DOHH2 (cell line): ENCODE data around the gene LRP4.

Experiments
- H3F3A ChIP-seq: fragments of 200-600 bp; sonication (generic), shearing (Covaris generic); 2 replicates; pipeline ENCODE4 v1.6.0; 2016; ENCODE audit warnings: antibody characterized with exemption, mild to moderate bottlenecking; ENCODE audit not compliant: control insufficient read depth, insufficient read depth
- H3K27ac ChIP-seq: fragments of 200-600 bp; sonication (generic); 2 replicates; pipeline ENCODE4 v1.5.1; 2014; ENCODE audit warnings: low read depth, mild to moderate bottlenecking, low read length, moderate library complexity
- H3K27me3 ChIP-seq: fragments of 200-600 bp; sonication (generic); 2 replicates; pipeline ENCODE4 v1.6.1; 2014; ENCODE audit warnings: mild to moderate bottlenecking, low read length, mixed read lengths; ENCODE audit not compliant: control insufficient read depth
- H3K36me3 ChIP-seq: fragments of 200-600 bp; sonication (generic); 2 replicates; pipeline ENCODE4 v1.6.1; 2014; ENCODE audit warnings: mild to moderate bottlenecking, low read length, moderate library complexity, mixed read lengths; ENCODE audit not compliant: control insufficient read depth
- H3K4me1 ChIP-seq: fragments of 200-600 bp; sonication (generic); 2 replicates; pipeline ENCODE4 v1.6.1; 2014; ENCODE audit warnings: mild to moderate bottlenecking, low read length, mixed read lengths; ENCODE audit not compliant: control insufficient read depth
- H3K4me2 ChIP-seq: fragments of 200-600 bp; sonication (generic); 2 replicates; pipeline ENCODE4 v1.6.0; 2014; ENCODE audit warnings: mild to moderate bottlenecking, low read length, moderate library complexity
- H3K4me3 ChIP-seq: fragments of 200-600 bp; sonication (generic); 2 replicates; pipeline ENCODE4 v1.5.1; 2014; ENCODE audit warnings: mild to moderate bottlenecking, low read length, mixed read lengths
- H3K79me2 ChIP-seq: fragments of 200-600 bp; sonication (generic); 2 replicates; pipeline ENCODE4 v1.6.1; 2014; ENCODE audit warnings: mild to moderate bottlenecking, low read length, mixed read lengths; ENCODE audit not compliant: control insufficient read depth
- H3K9me2 ChIP-seq: fragments of 200-600 bp; sonication (generic); replicated peaks from 2 replicates; pipeline ENCODE4 v1.6.1; 2014; ENCODE audit warnings: mild to moderate bottlenecking, low read length, mixed read lengths; ENCODE audit not compliant: control insufficient read depth
- H3K9me3 ChIP-seq: fragments of 200-600 bp; sonication (generic); 2 replicates; pipeline ENCODE4 v1.6.1; 2014; ENCODE audit warnings: antibody characterized with exemption, low read length, mixed read lengths; ENCODE audit not compliant: control insufficient read depth, insufficient read depth
- H4K20me1 ChIP-seq: fragments of 200-600 bp; sonication (generic); 2 replicates; pipeline ENCODE4 v1.6.0; 2014; ENCODE audit warnings: low read depth, mild to moderate bottlenecking, antibody characterized with exemption, low read length, moderate library complexity; ENCODE audit not compliant: control insufficient read depth, insufficient read depth
- EZH2phosphoT487 ChIP-seq: fragments of 200-600 bp; sonication (generic); IDR thresholded peaks from 2 replicates; pipeline ENCODE4 v1.6.1; 2017; ENCODE audit warnings: borderline replicate concordance, mild to moderate bottlenecking, antibody characterized with exemption, low read length, moderate library complexity, mixed read lengths
- TF ChIP-seq, protein P1 (sequence below): fragments of 200-600 bp; sonication (generic); IDR thresholded peaks from one replicate; pipeline ENCODE4 v1.5.1; 2014; ENCODE audit warnings: antibody characterized with exemption, mild to moderate bottlenecking, low read depth, low read length; ENCODE audit not compliant: poor library complexity, severe bottlenecking

Gene LRP4

DNA sequence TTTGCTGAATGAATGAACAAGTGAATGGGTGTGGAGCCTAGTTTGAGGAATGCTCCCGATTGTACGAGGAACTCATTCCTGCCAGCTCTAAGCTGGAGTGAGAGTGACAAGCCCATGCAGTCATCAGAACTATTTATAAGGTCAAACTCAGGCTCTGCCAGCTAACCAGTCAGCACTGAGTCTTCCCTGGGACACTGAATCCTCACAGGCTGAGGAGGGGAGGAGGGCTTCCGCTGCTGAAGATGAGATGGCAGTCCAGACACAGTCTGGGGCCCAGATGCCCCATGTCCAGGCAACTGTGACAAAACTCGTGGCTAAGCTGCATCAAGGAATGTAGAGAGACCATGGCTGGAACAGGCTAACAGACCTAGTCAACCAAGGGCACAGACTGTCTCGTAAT, 4.0 kb downstream of the LRP4 start:
- peaks cover 1% of the 10 kb centered on the region for H3F3A ChIP-seq
- H3K4me2 ChIP-seq, result no peak overlapping the region
- no peak for TF ChIP-seq EZH2phosphoT487
- TF ChIP-seq, protein P1, sequence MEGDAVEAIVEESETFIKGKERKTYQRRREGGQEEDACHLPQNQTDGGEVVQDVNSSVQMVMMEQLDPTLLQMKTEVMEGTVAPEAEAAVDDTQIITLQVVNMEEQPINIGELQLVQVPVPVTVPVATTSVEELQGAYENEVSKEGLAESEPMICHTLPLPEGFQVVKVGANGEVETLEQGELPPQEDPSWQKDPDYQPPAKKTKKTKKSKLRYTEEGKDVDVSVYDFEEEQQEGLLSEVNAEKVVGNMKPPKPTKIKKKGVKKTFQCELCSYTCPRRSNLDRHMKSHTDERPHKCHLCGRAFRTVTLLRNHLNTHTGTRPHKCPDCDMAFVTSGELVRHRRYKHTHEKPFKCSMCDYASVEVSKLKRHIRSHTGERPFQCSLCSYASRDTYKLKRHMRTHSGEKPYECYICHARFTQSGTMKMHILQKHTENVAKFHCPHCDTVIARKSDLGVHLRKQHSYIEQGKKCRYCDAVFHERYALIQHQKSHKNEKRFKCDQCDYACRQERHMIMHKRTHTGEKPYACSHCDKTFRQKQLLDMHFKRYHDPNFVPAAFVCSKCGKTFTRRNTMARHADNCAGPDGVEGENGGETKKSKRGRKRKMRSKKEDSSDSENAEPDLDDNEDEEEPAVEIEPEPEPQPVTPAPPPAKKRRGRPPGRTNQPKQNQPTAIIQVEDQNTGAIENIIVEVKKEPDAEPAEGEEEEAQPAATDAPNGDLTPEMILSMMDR, result no peak
- peaks cover 19% of the 10 kb centered on the region for H3K27me3 ChIP-seq
- H3K36me3 ChIP-seq, result no peaks in the 10 kb centered on the region
- peaks cover 39% of the 10 kb centered on the region for H3K4me1 ChIP-seq
- no peaks in the 10 kb centered on the region for H3K9me3 ChIP-seq
- no peaks in the 10 kb centered on the region for H4K20me1 ChIP-seq
- H3K79me2 ChIP-seq, result no peaks in the 10 kb centered on the region
- no peak overlapping the region for H3K4me3 ChIP-seq
- H3K27ac ChIP-seq, result no peak overlapping the region
- no peaks in the 10 kb centered on the region for H3K9me2 ChIP-seq

DNA sequence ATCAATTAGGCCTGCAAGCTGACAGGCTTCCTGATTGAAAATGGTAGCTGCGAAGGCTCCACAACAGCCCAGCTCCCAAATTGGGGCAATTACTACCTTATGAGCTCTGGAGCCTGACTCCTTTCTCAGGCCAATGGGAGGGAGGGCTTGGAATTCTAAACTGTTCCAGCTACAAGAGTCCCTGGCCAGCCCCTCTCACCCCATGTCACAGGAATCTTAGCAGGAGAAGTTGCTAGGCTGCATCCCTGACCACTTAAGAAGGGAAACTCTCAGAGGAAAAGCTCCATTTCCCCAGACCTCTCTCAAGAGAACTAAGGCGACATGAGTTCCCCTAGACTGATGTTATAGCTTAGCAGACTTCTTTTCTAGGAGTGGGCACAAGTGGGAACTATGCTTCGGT, 4.9 kb downstream of the LRP4 start:
- Histone ChIP-seq H3K4me1 (peaks cover 31% of the 10 kb centered on the region), H3K4me3 (no peak overlapping the region), H3F3A (no peaks in the 10 kb centered on the region), H3K36me3 (no peaks in the 10 kb centered on the region), H3K9me3 (no peaks in the 10 kb centered on the region), H4K20me1 (no peaks in the 10 kb centered on the region), H3K4me2 (no peak overlapping the region), H3K27me3 (peaks cover 19% of the 10 kb centered on the region), H3K79me2 (no peaks in the 10 kb centered on the region), H3K9me2 (no peaks in the 10 kb centered on the region), H3K27ac (no peak overlapping the region)
- TF ChIP-seq, protein P1, result no peak
- TF ChIP-seq EZH2phosphoT487, result no peak

DNA sequence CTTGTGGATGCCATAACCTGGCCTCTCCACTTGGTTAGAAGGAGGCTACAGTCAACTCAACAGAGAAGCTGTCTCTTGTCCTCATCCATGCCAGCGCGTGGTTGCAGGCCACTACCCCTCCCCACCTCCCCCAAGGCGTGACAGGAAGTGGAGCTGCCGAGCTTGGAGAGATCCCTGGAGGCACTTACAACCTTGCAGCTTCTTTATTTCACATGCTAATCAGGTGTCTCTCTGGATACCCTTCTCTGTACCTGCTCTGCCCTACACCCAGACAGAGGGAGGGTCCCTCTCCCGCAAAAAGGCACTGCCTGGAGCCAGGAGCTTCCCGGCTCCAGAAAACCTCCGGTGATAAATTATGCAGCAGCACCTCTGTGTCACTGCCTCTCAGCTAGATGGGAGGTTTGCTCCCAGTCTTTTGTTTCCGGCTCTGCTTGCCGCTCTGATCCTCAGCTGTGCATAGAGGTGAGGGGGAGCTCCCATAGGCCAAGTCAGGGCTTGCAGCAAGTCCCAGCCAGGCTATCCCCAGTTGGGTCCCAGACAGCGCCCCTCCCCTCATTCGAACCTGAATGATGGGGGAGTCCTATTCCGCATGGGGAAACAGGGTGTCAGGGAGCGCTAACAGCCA, 5.7 kb downstream of the LRP4 start:
- Histone ChIP-seq H3K9me3 (no peaks in the 10 kb centered on the region), H3K27me3 (peaks cover 15% of the 10 kb centered on the region), H3K4me3 (no peak overlapping the region), H3F3A (no peaks in the 10 kb centered on the region), H3K9me2 (no peaks in the 10 kb centered on the region), H4K20me1 (no peaks in the 10 kb centered on the region), H3K4me2 (no peak overlapping the region), H3K4me1 (peaks cover 28% of the 10 kb centered on the region), H3K36me3 (no peaks in the 10 kb centered on the region), H3K27ac (no peak overlapping the region), H3K79me2 (no peaks in the 10 kb centered on the region)
- TF ChIP-seq, protein P1, result no peak
- no peak for TF ChIP-seq EZH2phosphoT487
